DMS79 treated with DMSO at 0.1 percent for 48 hours (cell line): ENCODE results near the gene CMPK1.
A peak's percentile ranks its signal among the peaks of the same experiment; 100 is the strongest.
"Not testable (repeated sequence)": the region's sequence is repeated elsewhere in the genome, so short reads cannot be mapped to it uniquely, and the experiment has no call there.

Experiments used
- DNase-seq: peaks from one replicate; lab custom pipeline; 2025; lab: John Stamatoyannopoulos, UW

The CMPK1 gene

GRCh38 chr1:47338249-47339077, 4.9 kb downstream of the CMPK1 start:
- no peak for DNase-seq

- no peak for DNase-seq
Observed at GRCh38 chr1:47340227-47340626, 6.6 kb downstream of the CMPK1 start.

GRCh38 chr1:47346979-47347378, 13.4 kb downstream of the CMPK1 start:
- not testable (repeated sequence) for DNase-seq

- no peak for DNase-seq
Observed at GRCh38 chr1:47347735-47348134, 14.1 kb downstream of the CMPK1 start.

- DNase-seq: no peak
Observed at GRCh38 chr1:47348246-47348645, 14.7 kb downstream of the CMPK1 start.

GRCh38 chr1:47351305-47351704, 17.7 kb downstream of the CMPK1 start:
- no peak for DNase-seq

- DNase-seq: no peak
Observed at GRCh38 chr1:47361380-47361779, 27.8 kb downstream of the CMPK1 start.

GRCh38 chr1:47362828-47363227, 29.2 kb downstream of the CMPK1 start:
- DNase-seq: no peak

- no peak for DNase-seq
Observed at GRCh38 chr1:47367651-47368050, 34.1 kb downstream of the CMPK1 start.

GRCh38 chr1:47371016-47371517, 37.5 kb downstream of the CMPK1 start:
- no peak for DNase-seq

- no peak for DNase-seq
Observed at GRCh38 chr1:47374501-47374900, 40.9 kb downstream of the CMPK1 start.

- DNase-seq: no peak
Observed at GRCh38 chr1:47378147-47378546, 44.6 kb downstream of the CMPK1 start.

- DNase-seq: no peak
Observed at GRCh38 chr1:47380699-47381098, 47.1 kb downstream of the CMPK1 start.

GRCh38 chr1:47382399-47382983, 48.9 kb downstream of the CMPK1 start:
- no peak for DNase-seq

GRCh38 chr1:47384083-47384482, 50.5 kb downstream of the CMPK1 start:
- DNase-seq: no peak

GRCh38 chr1:47385020-47385419, 51.4 kb downstream of the CMPK1 start:
- DNase-seq: no peak

- DNase-seq: no peak
Observed at GRCh38 chr1:47386268-47386667, 52.7 kb downstream of the CMPK1 start.

GRCh38 chr1:47388030-47388890, 54.7 kb downstream of the CMPK1 start:
- no peak for DNase-seq

- DNase-seq: peak; percentile 20
Observed at GRCh38 chr1:47388891-47389238, 55.3 kb downstream of the CMPK1 start.

- no peak for DNase-seq
Observed at GRCh38 chr1:47389731-47390130, 56.1 kb downstream of the CMPK1 start.

- DNase-seq: no peak
Observed at GRCh38 chr1:47390843-47391242, 57.3 kb downstream of the CMPK1 start.

GRCh38 chr1:47393141-47393540, 59.6 kb downstream of the CMPK1 start:
- DNase-seq: no peak

GRCh38 chr1:47395433-47395832, 61.8 kb downstream of the CMPK1 start:
- DNase-seq: no peak
